ENCODE measurements around the gene BTNL2. TPM values are rescaled to one million over a fixed set of nuclear protein-coding genes. Genes with fewer than 3 reads are reported as not detected.
"Not testable (repeated sequence)": the region's sequence is repeated elsewhere in the genome, so short reads cannot be mapped to it uniquely, and the experiment has no call there.

Gene BTNL2
- polyA plus RNA-seq, result not detected

DNA sequence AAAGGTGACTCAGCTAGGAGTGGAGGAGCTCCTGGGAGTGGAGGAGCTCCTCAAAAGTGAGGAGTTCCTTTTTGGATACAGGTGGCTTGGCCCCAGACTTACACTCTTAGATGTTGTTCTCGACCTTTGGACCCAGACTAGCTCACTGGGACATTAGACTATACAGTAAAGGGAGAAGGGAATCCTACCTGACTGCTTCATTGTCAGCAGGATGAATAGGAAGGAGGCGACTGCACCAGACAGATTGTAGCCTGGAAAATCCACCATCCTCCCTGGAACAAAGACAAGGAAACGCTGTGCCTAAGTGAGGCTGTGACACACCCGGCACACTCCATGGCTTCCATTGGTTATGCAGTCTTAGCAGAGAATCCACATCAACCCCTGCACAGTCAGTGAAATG is at the start of gene BTNL2:
Gene BTNL2, minus strand, starts transcription at position 325 of the 400 bp plus-strand sequence. Its CDS starts 58 bp downstream, at position 267.
- H3K27ac Mint-ChIP-seq, result no peak within 1 kb of the TSS
- H3K4me3 Mint-ChIP-seq, result peak within 1 kb of the TSS in 1 of 4 donors; percentile 23
- peaks cover 7% of the 10 kb centered on the region for H3K27me3 Mint-ChIP-seq
- H3K9me3 Mint-ChIP-seq, result no peaks in the 10 kb centered on the region
- H3K36me3 Mint-ChIP-seq, result no peaks in the 10 kb centered on the region
- H3K4me1 Mint-ChIP-seq, result peaks cover 0 to 4% (median 2%) of the 10 kb centered on the region in 3 donors

- Mint-ChIP-seq H3K4me3 (no peak overlapping the region), H3K36me3 (peaks cover 8% of the 10 kb centered on the region), H3K9me3 (peaks cover 4 to 15% (median 7%) of the 10 kb centered on the region in 3 donors), H3K27me3 (peaks cover 2% of the 10 kb centered on the region), H3K4me1 (peaks cover 21 to 33% (median 26%) of the 10 kb centered on the region in 3 donors), H3K27ac (no peak overlapping the region)
These were observed 42.2 kb upstream of the BTNL2 start for GRCh38 chr6:32449088-32449736.

- peaks cover 2% of the 10 kb centered on the region for H3K27me3 Mint-ChIP-seq
- peak overlapping the region in 1 of 4 donors; percentile 48 for H3K4me3 Mint-ChIP-seq
- peak overlapping the region in 1 of 3 donors; percentile 16 for H3K27ac Mint-ChIP-seq
- peaks cover 32 to 37% (median 35%) of the 10 kb centered on the region in 3 donors for H3K4me1 Mint-ChIP-seq
- peaks cover 4 to 15% (median 7%) of the 10 kb centered on the region in 3 donors for H3K9me3 Mint-ChIP-seq
- peaks cover 19% of the 10 kb centered on the region for H3K36me3 Mint-ChIP-seq
These were observed 41.0 kb upstream of the BTNL2 start for GRCh38 chr6:32447932-32448331.

DNA sequence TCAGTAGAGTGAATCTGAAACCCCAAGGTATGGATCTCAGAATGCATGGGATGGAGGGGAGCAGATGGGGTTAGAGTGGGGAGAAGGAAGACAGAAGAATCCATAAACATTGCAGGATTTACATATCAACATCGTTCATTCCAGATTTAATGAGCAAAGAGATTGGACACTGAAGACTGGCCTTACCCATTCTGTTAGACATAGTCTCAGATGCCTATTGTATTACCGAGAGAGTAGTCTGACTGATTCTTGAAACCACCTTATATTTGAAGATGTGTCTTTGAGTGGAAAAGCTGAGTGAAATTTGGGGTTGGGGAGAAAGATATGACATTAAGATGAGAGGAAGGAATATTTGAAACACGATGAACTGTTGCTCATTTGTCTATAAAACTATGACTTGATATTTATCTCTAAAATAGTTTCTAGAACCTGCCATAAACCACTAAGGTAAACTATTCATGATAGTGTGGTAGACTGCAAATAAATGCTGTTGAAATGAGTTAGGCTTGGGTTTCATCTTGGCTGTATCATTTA is 38.4 kb upstream of the BTNL2 start:
- peak overlapping the region; percentile 8 to 100 (median 91) for H3K4me3 Mint-ChIP-seq
- peaks cover 34 to 46% (median 40%) of the 10 kb centered on the region in 3 donors for H3K4me1 Mint-ChIP-seq
- peak overlapping the region; percentile 60 to 96 (median 91) for H3K27ac Mint-ChIP-seq
- H3K36me3 Mint-ChIP-seq, result peaks cover 34% of the 10 kb centered on the region
- no peaks in the 10 kb centered on the region for H3K27me3 Mint-ChIP-seq
- peaks cover 0 to 2% (median 0%) of the 10 kb centered on the region in 3 donors for H3K9me3 Mint-ChIP-seq

- peak overlapping the region; percentile 60 to 96 (median 91) for H3K27ac Mint-ChIP-seq
- H3K27me3 Mint-ChIP-seq, result no peaks in the 10 kb centered on the region
- peaks cover 37% of the 10 kb centered on the region for H3K36me3 Mint-ChIP-seq
- peaks cover 30 to 42% (median 35%) of the 10 kb centered on the region in 3 donors for H3K4me1 Mint-ChIP-seq
- peaks cover 0 to 3% (median 2%) of the 10 kb centered on the region in 3 donors for H3K9me3 Mint-ChIP-seq
- peak overlapping the region; percentile 84 to 100 (median 98) for H3K4me3 Mint-ChIP-seq
These were observed 37.5 kb upstream of the BTNL2 start for GRCh38 chr6:32444433-32444832.

DNA sequence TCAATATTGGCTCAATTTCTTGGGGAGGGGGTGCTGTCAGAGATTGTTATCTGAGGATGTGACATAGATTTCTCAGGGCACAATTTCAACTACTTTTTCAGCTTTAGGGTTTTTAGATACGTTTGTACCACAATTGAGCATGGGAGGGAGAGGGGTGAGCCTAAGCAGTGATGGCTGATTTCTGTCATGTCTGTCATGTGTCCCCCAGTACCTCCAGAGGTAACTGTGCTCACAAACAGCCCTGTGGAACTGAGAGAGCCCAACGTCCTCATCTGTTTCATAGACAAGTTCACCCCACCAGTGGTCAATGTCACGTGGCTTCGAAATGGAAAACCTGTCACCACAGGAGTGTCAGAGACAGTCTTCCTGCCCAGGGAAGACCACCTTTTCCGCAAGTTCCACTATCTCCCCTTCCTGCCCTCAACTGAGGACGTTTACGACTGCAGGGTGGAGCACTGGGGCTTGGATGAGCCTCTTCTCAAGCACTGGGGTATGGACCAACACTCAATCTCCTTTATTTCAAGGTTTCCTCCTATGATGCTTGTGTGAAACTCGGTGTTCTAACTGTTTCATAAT is 36.1 kb upstream of the BTNL2 start:
- Mint-ChIP-seq H3K36me3 (peaks cover 37% of the 10 kb centered on the region), H3K27me3 (no peaks in the 10 kb centered on the region), H3K27ac (peak overlapping the region; percentile 77 to 100 (median 96)), H3K9me3 (peaks cover 0 to 6% (median 2%) of the 10 kb centered on the region in 3 donors), H3K4me3 (peak overlapping the region; percentile 84 to 100 (median 98)), H3K4me1 (peaks cover 32 to 47% (median 43%) of the 10 kb centered on the region in 3 donors)

DNA sequence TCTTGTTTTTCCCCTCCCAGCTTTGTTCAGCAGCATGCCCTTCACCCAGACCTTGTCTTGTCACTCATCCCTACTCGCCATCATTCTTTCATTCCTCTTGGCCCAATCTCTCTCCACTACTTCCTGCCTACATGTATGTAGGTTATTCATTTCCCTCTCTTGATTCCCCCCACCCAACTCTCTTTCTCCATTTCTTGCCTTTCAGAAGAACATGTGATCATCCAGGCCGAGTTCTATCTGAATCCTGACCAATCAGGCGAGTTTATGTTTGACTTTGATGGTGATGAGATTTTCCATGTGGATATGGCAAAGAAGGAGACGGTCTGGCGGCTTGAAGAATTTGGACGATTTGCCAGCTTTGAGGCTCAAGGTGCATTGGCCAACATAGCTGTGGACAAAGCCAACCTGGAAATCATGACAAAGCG is 35.3 kb upstream of the BTNL2 start:
- H3K27ac Mint-ChIP-seq, result peak overlapping the region; percentile 96 to 100 (median 100)
- peaks cover 33 to 54% (median 47%) of the 10 kb centered on the region in 3 donors for H3K4me1 Mint-ChIP-seq
- no peaks in the 10 kb centered on the region for H3K27me3 Mint-ChIP-seq
- H3K9me3 Mint-ChIP-seq, result peaks cover 0 to 6% (median 2%) of the 10 kb centered on the region in 3 donors
- peak overlapping the region; percentile 84 to 100 (median 98) for H3K4me3 Mint-ChIP-seq
- peaks cover 37% of the 10 kb centered on the region for H3K36me3 Mint-ChIP-seq

GRCh38 chr6:32439602-32440214 is 32.7 kb upstream of the BTNL2 start, which contains the start of gene HLA-DRA:
Gene HLA-DRA, plus strand, starts transcription at chr6:32439887. Its CDS starts 64 bp downstream, at chr6:32439951.
- Mint-ChIP-seq H3K9me3 (peaks cover 0 to 6% (median 2%) of the 10 kb centered on the region in 3 donors), H3K36me3 (peaks cover 30% of the 10 kb centered on the region), H3K4me1 (peaks cover 30 to 65% (median 55%) of the 10 kb centered on the region in 3 donors), H3K27ac (peak within 1 kb of the TSS; percentile 96 to 100 (median 100)), H3K4me3 (peak within 1 kb of the TSS; percentile 84 to 100 (median 98)), H3K27me3 (no peaks in the 10 kb centered on the region)

- Mint-ChIP-seq H3K27me3 (no peaks in the 10 kb centered on the region), H3K4me3 (peak overlapping the region; percentile 84 to 100 (median 98)), H3K4me1 (peaks cover 24 to 61% (median 52%) of the 10 kb centered on the region in 3 donors), H3K36me3 (peaks cover 29% of the 10 kb centered on the region), H3K27ac (peak overlapping the region; percentile 96 to 100 (median 100)), H3K9me3 (peaks cover 0 to 6% (median 2%) of the 10 kb centered on the region in 3 donors)
These were observed 32.2 kb upstream of the BTNL2 start for GRCh38 chr6:32439139-32439538.

DNA sequence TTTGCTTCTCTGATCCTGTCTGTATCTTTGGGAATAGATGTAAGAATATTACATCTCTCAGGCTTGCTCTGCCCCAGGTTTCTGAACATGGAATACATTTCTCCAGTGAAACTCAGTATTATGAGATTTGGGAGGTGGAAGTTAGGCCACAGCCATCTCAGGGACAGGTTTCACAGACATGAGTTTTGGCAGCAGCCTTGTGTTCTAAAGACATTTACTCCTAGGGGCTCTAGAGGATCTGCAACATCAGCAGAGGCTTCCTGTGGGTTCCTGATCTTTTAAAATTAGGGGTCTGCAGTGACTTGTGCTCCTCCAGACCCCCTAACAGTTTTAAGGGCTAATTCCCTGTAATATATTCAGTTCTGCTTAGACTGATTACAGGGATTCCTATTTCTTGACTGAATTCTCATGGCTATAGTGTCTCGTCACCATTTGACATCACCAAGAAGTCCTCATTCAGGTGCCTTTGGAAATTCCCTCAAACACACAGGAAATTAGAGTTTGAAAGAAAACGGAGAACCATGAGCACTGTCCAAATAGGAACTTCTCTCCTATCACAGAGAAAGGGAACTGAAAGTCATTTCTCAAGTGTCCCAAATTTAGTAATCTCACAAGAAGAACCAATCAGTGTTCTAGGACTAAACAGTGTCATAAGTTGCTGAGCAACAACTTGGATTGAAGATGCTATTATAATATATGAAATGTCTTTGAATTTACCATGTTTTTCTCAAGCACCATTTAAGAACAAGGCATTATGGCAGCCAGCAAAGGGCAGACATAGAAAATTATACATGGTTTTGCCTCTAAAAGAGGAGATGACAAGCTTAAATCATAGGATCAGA is 30.2 kb upstream of the BTNL2 start:
- Mint-ChIP-seq H3K4me3 (peak overlapping the region; percentile 3 to 92 (median 85)), H3K4me1 (peaks cover 24 to 43% (median 41%) of the 10 kb centered on the region in 3 donors), H3K27me3 (no peaks in the 10 kb centered on the region), H3K27ac (peak overlapping the region; percentile 96 to 100 (median 100)), H3K9me3 (peaks cover 0 to 6% (median 2%) of the 10 kb centered on the region in 3 donors), H3K36me3 (peaks cover 13% of the 10 kb centered on the region)

DNA sequence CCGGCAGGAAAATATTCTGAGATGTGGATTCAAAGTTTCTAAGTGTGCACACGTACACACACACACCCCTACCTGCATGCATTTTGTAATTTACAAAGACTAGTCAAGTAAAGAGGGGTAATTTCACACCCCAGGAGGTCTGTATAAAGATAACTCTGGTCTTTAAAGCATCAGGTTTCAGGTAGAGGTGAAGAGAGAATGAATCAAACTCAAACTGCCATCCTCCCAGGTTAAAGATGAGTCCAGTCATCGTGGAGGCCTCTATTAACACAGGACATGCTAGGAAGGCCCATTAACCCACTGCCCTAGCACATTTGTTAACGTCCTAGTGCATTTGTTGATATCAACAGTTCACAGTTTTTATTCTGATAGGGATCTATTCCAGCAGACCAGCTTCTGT is 29.2 kb upstream of the BTNL2 start:
- Mint-ChIP-seq H3K36me3 (peaks cover 8% of the 10 kb centered on the region), H3K9me3 (peaks cover 0 to 6% (median 0%) of the 10 kb centered on the region in 3 donors), H3K4me1 (peaks cover 27 to 41% (median 41%) of the 10 kb centered on the region in 3 donors), H3K27me3 (no peaks in the 10 kb centered on the region), H3K4me3 (peak overlapping the region in 3 of 4 donors; percentile 49 to 92 (median 68)), H3K27ac (peak overlapping the region; percentile 96 to 100 (median 100))

GRCh38 chr6:32433950-32434349 is 27.0 kb upstream of the BTNL2 start:
- H3K9me3 Mint-ChIP-seq, H3K4me3 Mint-ChIP-seq, H3K36me3 Mint-ChIP-seq, H3K27me3 Mint-ChIP-seq: not testable (repeated sequence)
- H3K4me1 Mint-ChIP-seq, result peaks cover 20 to 36% (median 34%) of the 10 kb centered on the region in 3 donors
- H3K27ac Mint-ChIP-seq, result peak overlapping the region in 2 of 3 donors; percentile 54 to 92

GRCh38 chr6:32432050-32432450 is 25.1 kb upstream of the BTNL2 start:
- peak overlapping the region in 1 of 3 donors; percentile 75 for H3K27ac Mint-ChIP-seq
- H3K4me3 Mint-ChIP-seq, result no peak overlapping the region
- no peaks in the 10 kb centered on the region for H3K27me3 Mint-ChIP-seq
- peaks cover 11 to 26% (median 22%) of the 10 kb centered on the region in 3 donors for H3K4me1 Mint-ChIP-seq
- no peaks in the 10 kb centered on the region for H3K9me3 Mint-ChIP-seq
- no peaks in the 10 kb centered on the region for H3K36me3 Mint-ChIP-seq

DNA sequence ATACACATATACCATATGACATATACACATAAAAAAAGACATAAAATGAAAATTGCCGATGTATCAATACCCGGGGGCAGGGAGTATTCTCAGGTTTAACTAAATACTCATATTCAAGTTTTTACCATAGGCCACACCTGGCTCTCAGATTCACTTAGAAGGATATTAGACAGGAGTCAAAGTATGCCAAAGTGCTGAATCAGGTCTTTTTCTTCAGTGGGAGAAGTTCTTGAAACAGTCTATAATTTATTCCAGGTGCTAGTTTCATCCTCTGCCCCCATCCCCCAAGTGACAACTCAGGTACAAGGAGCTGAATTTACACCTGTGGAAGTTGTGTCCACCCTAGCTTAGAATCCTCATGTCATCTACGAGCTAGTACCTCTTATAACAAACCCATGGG is 24.2 kb upstream of the BTNL2 start:
- Mint-ChIP-seq H3K27me3 (no peaks in the 10 kb centered on the region), H3K27ac (no peak overlapping the region), H3K4me1 (peaks cover 9 to 17% (median 12%) of the 10 kb centered on the region in 3 donors), H3K36me3 (no peaks in the 10 kb centered on the region), H3K4me3 (no peak overlapping the region), H3K9me3 (no peaks in the 10 kb centered on the region)
